ENCODE results near the gene FLT4.

The FLT4 gene

DNA sequence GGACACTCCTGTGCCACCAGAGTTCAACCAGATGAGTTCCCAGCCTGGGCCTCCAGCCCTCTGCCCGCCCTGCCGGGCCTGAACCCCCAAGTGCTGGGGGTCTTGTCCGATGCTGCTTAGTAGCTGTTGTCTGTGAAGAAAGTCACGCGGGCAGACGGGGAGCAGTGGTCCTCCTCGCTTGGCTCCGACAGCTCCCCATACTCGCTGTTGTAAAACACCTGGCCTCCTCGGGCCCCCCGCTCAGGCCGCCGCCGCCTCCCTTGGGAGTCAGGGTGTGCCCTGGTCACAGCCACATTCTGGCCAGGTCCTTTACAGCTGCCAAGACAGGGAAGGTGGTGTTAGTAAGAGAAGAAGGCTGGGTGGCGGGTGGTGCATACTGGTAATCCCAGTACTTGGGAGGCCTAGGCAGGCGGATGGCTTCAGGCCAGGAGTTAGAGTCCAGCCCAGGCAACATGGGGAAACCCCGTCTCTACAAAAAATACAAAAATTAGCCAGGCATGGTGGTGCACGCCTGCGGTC, 46.3 kb downstream of the FLT4 start:
- DNase-seq, result no peak

DNA sequence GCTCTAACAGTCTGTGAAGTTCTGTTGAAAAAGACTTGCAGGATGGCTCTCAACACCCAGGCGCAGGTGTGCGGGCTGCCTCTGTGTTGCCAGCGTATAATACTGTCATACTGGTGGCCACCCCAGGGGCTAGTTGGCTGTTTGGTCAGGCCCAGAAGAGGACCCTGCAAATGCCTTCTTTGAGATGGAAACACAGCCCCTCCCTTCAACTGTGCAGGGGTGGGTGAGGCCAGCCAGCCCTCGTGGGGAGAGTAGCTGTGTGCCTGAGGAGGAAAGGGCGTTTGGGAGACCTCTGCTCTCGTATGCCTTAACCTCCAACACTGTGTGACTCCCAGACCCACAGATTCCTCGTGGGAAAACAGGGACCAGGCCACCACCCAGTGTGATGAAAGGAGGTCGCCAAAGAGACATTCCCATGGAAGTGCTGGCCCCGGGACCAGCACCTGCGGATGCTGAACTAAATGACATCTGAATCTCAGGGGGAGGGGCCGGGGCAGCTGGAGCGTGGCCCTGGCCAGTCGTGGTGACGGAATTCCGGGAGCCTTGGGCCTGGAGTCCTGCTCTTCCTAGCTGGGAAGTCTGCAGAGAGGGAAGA, 46.8 kb downstream of the FLT4 start:
- no peak for DNase-seq

DNA sequence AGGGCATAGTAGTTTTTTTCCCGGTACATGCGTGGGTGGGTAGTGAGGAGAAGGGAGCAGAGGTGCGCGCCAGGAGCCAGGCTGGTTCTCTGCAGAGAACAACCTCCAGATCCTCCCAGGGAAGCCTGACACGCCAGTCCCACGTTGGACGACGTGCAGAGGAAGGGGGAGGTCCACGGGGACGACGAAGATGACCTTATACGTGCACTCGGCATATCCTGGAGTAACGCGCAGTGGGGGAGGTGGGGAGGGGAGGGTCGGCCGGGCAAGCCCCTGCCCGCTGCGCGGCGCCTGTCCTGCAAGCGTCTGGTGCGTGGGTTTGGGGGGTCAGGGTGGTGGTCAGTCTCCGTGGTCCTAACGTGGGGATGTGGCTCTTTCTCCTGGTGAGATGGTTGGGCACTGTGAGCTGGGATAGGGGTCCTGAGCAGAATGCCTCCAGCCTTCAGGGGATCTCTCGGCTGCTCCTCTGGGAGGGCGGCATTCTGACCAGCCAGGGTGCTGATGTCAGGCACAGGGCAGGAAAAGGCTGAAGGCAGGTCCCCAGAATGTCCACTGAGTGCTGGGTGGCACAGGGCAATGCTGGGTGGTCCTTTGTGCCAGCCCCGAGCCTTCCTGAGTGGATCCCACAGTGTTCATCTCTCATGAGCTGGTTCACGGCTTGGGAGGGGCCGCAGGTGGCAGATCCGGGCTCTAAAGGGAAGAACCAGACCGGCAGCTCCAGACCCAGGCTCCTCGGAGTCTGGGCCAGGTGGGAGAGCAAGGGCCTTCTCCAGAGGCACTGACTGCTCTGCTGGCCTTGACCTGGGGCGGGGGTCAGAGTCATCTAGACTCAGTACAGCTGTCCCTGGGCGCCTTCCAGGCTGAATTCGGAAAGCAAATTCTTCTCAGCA, 47.6 kb downstream of the FLT4 start:
- no peak for DNase-seq

DNA sequence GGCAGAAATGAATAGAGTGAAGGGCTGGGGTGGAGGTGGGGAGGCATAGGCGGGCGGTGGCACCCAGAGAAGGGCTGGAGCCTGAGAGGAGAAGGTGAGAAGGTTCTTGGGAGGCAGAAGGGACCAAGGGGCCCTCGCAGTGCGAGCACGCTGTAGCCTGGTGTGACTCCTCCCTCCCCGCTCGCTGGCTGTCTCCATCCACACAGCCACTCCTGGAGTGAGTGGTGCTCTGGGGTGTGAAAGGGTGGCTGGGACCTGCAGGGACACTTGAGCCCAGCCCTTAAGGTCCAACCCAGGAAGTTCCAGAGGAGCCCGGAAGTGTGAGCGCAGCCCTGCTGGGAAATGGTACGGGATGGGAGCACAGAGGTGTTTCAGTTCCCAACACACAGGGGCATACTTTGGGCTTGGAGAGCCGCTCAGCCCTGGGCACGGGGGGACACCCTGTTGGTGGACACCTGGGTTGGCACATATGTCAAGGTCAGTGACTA, 48.8 kb downstream of the FLT4 start:
- no peak for DNase-seq

DNA sequence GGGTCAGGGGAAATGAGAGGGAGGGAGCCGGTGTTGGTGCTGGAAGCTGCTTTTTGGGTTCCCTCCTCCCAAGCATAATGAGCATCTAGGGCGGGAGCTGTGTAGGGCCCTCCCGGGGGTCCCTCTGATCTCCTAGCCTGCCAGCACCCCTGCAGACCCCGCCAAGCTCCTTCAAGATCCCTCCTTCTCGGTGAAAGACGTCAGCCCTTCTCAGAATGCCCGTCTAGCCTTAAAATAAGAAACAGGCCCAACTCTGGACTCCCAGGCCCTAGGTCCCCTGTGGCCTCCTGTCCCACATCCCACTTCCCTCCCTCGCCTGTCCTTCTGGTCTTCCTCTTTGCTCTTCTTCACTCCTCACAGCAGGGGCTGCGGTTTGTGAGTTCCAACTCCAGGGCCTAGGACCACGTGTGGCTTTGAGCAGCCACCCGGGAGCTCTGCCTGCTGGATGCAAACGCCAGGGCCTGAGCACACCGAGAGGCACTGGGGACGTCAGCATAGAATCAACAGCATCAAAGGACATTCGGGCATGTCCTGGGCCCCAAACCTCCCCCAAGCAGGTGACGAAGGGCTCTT, 49.3 kb downstream of the FLT4 start:
- no peak for DNase-seq

DNA sequence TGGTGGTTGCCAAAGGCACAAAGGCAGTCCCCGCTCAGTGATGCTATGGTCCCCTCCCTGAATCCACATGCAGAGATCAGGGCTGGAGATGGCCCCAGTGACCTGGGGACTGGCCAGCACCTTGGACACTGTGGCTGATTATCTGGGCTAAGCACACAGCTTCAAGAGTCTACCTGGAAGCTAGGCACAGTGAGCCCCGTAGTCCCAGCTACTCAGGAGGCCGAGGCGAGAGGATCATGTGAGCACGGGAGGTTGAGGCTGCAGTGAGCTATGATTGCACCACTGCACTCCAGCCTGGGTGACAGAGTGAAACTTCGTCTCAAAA, 49.8 kb downstream of the FLT4 start:
- DNase-seq, result no peak

DNA sequence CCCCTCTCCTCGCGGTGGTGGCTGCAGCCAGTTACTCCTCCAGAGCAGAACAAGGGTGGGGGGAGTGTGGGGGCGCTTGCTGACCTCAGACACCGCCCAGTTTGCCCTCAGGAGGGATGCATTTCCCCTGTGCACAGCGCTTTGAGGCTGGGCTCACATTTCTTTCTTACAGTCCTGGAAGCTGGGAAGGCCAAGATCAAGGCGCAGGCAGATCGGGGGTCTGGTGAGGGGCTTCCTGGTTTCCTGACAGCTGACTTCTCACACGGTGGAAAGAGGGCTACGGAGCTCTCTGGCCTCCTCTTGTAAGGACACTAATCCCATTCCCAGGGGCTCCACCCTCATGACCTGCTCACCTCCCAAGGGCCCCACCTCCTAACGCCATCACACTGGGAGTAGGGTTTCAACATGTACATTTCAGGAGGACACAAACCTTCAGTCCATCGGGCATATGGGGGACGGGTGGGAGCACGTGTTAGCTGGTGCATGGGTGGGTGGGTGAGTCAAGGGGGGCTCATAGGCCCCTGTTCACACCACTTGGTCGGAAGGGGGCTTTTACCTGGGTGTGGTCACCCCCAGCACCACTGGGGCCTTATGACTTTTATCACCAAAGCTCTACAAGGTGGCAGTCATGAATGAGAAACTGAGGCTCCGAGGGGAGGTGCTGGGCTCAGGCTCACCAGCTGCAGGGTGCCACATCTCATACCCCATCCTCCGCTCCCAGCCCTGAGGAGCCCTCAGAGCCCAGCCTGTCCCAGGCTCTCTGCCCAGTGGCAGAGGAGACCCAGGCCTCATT, 50.4 kb downstream of the FLT4 start:
- no peak for DNase-seq

DNA sequence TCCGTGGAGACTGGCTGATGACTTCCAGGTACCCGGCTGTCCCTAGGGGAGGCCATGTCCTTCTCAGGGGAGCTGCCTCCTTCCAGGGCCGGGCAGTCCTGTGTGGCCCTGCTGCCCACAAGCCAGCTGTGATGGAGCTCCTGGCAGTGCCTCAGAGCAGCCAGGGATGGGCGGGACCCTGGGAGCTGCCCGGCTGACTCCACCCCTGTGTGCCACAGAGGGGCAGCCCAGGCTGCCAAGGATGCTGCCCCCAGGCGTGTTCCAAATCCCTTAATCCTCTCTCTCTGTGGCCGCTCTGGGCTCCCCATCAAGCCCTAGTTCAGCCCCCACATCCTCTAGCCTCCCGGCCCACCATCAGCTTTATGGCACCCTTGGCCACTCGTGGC, 51.1 kb downstream of the FLT4 start:
- no peak for DNase-seq

DNA sequence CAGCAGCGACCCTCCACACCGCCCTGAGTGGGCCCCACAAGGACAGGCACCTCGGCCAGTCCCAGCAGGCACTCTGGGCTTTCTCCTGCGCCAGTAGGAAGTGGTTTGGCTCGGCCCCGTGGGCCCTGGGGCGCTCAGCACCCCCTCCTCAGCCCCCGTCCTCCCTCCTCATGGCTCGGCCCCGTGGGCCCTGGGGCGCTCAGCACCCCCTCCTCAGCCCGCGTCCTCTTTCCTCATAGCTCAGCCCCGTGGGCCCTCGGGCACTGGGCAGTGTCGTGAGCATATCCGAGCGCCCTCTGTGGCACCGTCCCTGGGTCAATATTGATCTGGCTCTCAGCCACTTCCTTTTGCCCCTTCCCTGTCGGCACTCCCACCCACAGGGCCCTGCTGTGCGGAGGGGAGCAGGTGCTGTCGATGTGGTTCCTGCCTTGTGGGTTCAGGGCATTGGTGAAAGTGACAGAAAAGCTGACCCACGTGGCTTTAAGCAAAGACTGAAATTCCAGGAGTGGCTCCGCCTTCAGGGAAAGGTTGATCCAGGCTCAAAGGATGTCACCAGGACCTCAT, 52.6 kb downstream of the FLT4 start:
- no peak for DNase-seq

DNA sequence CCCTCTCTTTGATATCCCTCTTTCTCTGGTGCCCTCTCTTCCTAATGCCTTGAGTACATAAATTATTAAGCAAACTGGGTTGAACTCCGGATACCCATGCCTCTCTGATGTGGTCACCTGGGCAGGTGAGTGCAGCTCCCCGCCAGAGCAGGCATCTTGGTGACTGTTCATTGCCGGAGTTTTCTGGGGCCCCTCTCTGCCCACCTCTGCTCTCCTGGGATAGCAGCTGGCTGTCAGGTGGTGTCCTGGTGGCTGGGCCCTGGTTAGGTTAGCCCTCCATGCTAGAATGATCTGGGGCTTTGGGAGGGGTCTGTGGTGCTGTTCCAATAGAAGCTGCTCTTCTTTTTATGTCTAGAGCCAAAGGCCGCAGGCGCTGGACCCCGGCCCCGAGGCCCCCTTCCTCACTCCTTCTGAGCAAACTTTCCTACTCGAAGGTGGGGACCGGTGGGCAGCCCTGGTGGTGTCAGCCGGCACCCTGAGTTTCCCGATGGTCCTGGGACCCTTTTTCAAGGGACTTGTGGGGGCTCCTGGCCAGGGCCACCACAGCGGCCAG, 53.2 kb downstream of the FLT4 start:
- no peak for DNase-seq

DNA sequence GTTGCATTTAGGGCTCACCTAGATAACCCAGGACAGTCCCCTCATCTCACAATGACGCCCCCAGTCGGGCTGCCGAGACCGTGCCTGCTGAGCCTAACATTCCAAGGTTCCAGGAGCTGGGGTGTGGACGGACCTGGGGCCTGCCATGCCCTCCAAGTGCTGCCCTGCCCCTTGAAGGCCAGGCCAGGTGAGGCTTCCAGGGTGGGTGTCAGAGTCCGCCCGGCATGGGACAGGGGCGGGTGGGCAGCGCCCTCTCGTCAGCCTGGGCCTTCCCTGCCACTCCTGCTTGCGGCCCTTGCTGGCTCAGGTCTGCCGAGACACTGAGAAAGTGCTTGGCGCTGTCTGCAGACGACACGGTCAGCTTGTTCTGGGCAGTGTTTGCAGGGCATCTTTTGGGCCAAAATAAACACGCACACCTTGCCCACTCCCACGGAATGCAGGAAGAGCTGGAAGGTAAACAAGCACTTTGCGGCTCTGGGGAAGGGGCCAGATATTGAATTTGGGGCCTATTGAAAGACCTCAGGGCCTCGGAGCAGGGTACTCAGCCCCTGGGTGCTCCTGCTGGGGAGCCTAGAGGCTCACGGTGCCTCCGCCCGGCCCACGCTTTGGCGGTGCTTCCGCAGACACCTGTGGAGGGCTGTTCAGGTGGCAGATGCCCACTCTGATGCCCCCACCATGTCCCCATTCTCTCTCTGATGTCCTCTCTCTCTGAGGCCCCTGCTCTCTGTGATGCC, 53.9 kb downstream of the FLT4 start:
- no peak for DNase-seq

DNA sequence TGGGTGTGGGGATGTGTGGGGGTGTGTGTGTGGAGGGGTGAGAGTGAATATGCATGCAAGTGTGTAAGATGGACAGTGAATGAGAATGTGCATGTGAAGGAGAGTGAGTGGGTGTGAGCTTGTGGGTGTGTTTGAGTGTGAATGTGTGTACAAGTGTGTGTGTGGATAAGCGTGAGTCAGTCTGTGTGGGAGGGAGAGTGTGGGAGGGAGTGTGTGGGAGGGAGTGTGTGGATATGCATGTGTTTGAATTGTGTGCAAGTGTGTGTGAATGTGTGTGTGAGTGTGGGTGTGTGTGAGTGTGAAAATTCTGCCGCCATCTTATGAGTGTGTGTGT, 54.4 kb downstream of the FLT4 start:
- no peak for DNase-seq

DNA sequence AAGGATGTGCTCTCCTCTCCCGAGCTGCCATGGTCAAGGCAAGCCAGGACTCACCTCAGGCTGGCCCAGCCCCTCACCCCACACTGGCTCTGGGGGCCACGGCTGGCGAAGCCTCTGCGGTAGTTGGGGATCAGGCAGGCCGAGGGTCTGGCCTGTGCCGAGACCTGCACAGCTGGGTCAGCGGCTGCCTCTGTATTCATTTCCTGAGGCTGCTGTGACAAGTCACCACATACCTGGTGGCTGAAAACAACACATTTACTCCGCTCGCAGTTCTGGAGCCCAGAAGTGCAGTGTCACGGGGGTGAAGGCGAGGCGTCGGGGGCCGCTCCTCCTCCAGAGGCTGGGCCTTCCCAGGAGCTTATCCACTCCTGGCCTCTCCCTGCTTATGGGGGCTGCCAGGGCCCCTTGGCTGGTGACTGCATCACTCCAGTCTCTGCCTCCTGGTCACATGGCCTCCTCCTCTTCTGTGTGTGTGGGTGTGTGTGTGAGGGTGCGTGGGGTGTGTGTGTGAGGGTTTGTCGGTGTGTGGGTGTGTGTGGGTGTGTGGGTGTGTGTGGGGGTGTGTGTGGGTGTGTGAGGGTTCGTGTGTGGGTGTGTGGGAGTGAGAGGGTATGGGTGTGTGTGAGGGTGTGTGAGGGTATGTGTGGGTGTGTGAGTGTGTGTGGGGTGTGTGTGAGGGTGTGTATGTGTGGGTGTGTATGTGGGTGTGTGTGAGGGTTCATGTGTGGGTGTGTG, 54.9 kb downstream of the FLT4 start:
- DNase-seq, result no peak

DNA sequence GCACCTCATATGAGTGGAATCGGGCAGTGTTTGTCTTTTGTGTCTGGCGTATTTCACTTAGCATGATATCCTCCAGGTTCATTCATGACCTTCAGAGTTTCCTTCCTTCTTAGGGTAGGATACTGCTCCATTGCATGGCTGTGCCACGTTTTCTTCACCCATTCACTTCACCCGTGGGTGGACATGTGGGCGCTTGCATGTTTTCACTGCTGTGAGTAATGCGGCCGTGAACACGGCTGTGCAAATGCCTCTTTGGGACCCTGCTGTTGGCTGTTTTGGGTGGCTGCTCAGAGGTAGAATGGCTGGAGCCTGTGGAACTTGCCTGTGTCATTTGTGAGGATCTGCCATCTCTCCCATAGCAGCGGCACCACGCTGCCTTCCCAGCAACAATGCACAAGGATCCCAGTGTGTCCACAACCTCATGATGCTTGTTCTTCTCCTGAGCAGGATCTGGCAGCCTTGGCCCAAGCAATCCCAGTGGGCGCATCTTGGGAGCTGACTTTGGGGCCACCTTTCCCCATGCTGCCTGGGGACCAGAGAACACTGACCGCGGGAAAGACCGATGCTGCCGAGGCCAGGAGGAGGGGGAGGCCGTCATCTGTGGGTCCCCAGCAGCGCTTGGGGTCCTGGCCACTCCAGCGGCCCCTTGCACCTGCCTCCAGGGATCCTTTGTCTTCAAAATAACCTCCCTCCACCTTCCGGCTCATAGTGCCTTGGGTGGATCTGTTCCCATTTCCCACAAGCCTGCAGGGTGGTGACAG, 55.8 kb downstream of the FLT4 start:
- no peak for DNase-seq

DNA sequence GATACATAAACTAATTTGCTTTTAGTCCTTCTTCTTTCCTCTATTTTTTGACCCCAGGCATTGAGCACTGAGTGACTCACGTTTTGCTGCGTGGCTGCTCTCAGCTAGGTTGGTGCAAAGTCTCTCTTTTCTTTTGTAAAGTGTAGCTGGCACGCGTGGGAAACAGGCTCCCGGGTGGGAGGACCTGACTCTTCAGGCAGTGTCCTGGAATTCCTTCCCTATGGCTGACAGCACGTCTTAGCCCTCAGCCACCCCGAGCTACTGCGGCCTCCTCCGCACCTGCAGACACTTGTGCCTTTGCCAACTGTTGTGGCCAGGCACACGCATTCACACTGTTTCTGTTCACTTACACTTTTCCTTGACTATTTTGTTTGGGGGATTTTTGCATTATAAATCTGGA, 57.2 kb downstream of the FLT4 start:
- DNase-seq, result no peak

DNA sequence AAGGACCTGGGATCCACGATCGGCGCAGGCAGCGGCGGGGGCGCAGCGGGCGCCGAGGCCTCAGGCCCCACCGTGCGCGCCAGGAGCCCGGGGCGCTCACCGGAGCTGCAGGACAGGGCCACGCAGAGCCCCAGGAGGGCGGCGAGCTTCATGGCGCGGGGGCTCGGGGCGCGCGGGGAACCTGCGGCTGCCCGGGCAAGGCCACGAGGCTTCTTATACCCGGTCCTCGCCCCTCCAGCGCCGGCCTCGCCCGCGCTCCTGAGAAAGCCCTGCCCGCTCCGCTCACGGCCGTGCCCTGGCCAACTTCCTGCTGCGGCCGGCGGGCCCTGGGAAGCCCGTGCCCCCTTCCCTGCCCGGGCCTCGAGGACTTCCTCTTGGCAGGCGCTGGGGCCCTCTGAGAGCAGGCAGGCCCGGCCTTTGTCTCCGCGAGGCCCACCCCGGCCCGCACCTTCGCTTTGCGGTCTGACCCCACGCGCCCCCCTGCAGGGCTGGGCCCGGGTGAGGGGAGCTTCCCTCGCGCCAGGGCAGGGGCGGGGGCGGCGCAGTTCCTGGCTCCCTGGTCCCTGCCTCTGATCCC, 58.0 kb downstream of the FLT4 start, which contains the start of gene SCGB3A1:
Gene SCGB3A1, minus strand, starts transcription at position 189 of the 577 bp plus-strand sequence. Its CDS starts 37 bp downstream, at position 152.
- no peak for DNase-seq

DNA sequence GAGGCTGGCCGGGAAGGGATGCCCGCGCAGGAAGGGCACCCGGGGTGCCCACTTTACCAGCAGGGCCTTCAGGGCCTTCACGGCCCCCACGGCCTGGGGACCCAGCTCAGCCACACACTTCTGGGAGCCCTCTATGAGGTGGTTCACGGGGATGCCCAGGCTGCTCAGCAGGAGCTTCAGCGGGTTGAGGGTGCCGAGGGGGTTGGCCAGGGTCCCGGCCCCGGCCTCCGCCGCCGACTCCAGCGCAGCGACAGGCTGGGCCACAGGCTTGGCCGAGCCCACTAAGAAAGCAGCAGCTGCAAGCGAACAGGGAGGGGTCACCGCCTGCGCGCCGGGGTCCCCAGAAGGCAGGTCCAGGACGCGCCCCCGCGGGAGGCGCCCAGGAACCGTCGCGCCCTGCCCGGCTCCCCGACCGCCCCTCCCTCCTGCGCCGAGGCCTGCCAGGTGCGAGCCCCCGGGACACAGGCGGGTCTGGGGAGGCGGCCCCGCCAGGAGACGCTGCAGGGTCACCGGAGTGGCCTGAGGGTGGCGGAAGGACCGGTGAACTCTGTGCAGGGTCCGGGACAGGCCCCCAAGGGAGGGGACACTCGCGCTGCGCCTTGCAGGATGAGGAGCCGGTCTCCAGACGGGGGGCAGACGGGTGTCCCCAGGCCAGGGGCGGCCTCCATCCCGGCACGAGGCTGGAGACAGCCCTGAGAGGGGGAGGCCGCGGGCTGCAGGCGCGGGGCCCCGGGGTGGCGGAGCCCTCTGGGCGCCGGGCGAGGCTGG, 58.7 kb downstream of the FLT4 start:
- DNase-seq, result no peak

DNA sequence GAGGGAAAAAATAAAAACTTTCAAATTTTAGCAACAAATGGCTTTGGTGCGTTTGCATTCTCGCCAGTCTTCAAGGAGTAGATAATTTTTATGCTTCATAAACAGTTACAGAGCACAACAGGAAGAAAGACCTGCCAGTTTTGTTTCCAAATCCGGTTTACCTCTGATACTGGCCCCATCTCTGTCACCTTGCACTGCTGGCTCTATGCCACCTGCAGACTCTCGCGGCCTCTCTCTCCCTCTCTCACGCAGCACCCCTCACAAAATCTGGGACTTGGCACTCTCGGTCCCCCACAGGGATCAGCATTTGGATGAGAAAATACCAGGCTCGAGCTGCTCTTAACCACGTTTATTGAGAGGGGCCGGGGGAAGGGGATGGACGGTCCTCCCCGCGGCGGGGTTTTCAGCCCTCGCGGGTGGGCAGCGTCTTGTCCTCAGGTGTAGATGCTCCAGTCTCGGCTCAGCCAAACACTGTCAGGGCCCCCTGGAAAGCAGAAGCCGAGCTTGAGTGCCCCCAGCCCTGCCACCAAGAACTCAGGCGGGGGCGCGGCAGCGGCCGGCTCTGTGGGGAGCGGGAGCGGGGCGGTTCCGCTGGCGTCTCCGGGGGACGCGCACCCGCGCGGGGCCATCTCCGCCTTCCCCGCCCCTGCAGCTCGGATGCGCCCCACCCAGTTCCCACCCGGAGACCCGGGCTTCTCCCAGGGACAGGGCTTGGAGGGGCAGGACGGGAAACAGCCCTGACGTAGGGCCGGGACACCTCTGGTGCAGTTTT, 59.4 kb downstream of the FLT4 start:
- DNase-seq, result no peak

Measured in NCI-H446 (cell line).